ENCODE results near the gene KHDC1.

DNA sequence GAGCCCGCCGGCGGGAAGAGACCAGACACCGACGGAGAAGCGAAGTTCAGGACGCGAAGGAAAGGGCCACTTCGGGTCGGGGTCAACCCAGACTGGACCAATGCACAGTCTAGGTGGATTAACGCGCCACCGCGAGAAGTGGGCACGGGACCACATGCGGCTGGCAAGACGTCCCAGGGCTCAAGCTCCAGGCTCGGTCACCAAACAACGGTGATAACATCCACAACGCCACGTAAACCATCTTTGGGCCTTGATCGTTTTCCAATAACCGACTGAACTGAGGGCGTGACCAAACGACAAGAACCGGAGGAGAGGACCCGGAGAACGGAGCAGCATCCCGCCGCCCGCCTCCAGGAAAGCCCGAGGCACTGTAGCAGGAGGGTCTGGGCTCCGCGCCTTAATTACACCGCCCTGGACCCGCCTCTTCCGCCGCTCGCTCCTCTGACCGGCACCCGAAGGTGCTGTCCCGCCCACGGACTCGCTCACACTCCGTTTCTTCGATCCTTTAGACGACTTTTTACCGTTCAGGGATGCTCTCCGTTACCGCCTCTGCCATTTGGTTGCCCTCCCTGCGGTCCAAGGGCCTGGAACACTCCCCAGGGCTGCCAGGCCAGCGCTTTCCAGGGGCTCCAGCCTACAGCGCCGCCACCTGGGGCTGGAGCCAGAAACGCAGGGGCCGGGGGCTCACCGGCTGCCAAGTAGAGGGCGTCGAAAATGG lies 46.9 kb upstream of the KHDC1 start:
- TF ChIP-seq CTCF (IDR thresholded peaks at IDR 0.05), result peak in 2 of 6 experiments; percentile 8 to 38
- TF ChIP-seq POLR2A (IDR thresholded peaks at IDR 0.05), result peak in 1 of 4 donors; percentile 39

Data from esophagus squamous epithelium (tissue), 4 donors.